ENCODE measurements around the gene CAMK2A. TPM values are rescaled to one million over a fixed set of nuclear protein-coding genes. Genes with fewer than 3 reads are reported as not detected.

CAMK2A gene
- total and polyA plus RNA-seq, 11 donors: 3.2 to 26.0 (median 15.2) TPM

DNA sequence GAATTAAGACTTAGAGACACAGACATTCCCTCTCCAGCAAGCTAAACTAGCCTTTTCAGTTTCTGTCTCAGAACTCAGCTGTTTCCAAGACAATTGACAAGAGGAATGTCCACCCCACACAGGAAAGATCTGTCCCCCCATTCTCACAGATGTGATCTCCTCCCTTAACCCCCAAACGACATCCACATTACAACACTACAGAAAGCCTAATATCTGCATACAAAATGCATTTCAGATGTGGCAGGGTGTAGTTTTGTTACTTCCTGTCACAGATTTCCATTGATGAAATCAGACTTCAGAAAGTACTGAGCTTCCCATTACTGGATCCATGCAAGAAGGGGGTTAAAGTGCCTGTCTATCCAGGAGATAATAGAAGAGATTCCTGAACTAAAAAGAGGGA lies 16.0 kb upstream of the CAMK2A start:
- ATAC-seq: no peak
- Histone ChIP-seq H3K4me3 (no peak overlapping the region), H3K27ac (peak overlapping the region in 1 of 12 donors; percentile 51), H3K36me3 (no peaks in the 10 kb centered on the region), H3K9me3 (no peaks in the 10 kb centered on the region), H3K4me1 (peaks cover 0 to 34% (median 9%) of the 10 kb centered on the region in 12 donors), H3K27me3 (peaks cover 0 to 32% (median 16%) of the 10 kb centered on the region in 9 donors)
- no peak for TF ChIP-seq POLR2A (IDR thresholded peaks at IDR 0.05)
- TF ChIP-seq, protein P1, sequence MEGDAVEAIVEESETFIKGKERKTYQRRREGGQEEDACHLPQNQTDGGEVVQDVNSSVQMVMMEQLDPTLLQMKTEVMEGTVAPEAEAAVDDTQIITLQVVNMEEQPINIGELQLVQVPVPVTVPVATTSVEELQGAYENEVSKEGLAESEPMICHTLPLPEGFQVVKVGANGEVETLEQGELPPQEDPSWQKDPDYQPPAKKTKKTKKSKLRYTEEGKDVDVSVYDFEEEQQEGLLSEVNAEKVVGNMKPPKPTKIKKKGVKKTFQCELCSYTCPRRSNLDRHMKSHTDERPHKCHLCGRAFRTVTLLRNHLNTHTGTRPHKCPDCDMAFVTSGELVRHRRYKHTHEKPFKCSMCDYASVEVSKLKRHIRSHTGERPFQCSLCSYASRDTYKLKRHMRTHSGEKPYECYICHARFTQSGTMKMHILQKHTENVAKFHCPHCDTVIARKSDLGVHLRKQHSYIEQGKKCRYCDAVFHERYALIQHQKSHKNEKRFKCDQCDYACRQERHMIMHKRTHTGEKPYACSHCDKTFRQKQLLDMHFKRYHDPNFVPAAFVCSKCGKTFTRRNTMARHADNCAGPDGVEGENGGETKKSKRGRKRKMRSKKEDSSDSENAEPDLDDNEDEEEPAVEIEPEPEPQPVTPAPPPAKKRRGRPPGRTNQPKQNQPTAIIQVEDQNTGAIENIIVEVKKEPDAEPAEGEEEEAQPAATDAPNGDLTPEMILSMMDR (IDR thresholded peaks at IDR 0.05): no peak
- DNase-seq: no peak
- 31 to 42% (median 37%) methylated on average over 1 of the region's 1 CpG for WGBS, 4 donors
- intact Hi-C loops (cut with DNase I): no loop called here

DNA sequence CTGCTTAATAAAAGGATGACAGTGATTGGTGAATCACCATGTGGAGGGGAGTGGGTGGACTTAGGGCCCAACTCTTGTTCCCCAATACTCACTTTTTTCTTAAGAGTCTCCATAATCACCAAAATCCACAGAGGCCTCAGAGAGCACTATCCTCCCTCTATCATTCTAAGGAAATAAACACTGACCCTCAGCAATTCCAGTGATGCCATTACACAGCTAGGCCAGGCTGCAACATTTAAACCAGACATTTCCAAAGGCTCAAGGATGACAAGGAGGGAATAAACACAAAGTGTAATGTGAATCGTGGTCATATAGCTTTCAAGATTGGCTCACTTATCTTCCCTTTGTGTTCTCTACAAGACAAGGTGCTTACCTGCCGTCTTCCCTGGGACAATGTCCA lies 15.5 kb upstream of the CAMK2A start:
- intact Hi-C loops (cut with DNase I): no loop called here
- no peak for DNase-seq
- ATAC-seq: no peak

DNA sequence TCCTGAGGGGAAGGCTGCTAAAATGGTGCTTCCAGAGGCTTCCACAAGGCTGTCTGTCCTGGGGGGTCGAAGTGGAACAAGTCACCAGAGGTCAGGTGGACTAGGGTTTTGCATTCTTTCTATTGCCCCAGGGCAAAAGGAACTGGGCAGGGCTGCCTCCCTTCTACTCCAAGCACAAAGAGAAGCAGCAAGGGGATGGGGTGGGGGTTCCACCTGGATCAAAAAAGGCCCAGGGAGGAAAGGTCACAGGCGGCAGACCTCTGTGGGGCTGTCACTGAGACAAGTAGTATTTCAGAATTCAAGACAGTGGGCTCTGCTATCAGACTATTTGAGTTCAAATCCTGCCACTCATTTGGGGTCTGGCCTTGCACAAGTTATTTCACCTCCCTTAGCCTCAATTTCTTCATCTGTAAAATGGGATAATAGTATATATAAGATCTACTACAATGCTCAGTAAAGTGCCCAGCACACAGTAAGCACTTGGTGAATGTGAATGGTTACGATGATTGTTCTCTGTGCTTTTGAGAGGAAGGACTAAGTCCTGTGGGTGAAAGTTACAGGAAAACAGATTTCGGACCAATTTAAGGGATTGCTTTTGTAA lies 15.0 kb upstream of the CAMK2A start:
- Histone ChIP-seq H3K4me3 (no peak overlapping the region), H3K27ac (peak overlapping the region in 5 of 12 donors; percentile 34 to 73 (median 46)), H3K36me3 (no peaks in the 10 kb centered on the region), H3K27me3 (peaks cover 0 to 32% (median 16%) of the 10 kb centered on the region in 9 donors), H3K9me3 (no peaks in the 10 kb centered on the region), H3K4me1 (peaks cover 0 to 34% (median 9%) of the 10 kb centered on the region in 12 donors)
- TF ChIP-seq, protein P1 (IDR thresholded peaks at IDR 0.05): no peak
- TF ChIP-seq POLR2A (IDR thresholded peaks at IDR 0.05): no peak
- WGBS, 4 donors: 79 to 89% (median 85%) methylated on average over 4 of the region's 4 CpGs
- ATAC-seq (no peak), DNase-seq (no peak)
- intact Hi-C loops (cut with DNase I): no loop called here

More for the DNA sequence above, 15.5 kb upstream of the CAMK2A start:
- 85 to 89% (median 86%) methylated on average over 2 of the region's 2 CpGs for WGBS, 4 donors
- H3K27ac ChIP-seq: peak overlapping the region in 1 of 12 donors; percentile 51
- H3K36me3 ChIP-seq: no peaks in the 10 kb centered on the region
- TF ChIP-seq, protein P1 (IDR thresholded peaks at IDR 0.05): no peak
- no peak for TF ChIP-seq POLR2A (IDR thresholded peaks at IDR 0.05)
- H3K9me3 ChIP-seq: no peaks in the 10 kb centered on the region
- no peak overlapping the region for H3K4me3 ChIP-seq
- peaks cover 0 to 32% (median 16%) of the 10 kb centered on the region in 9 donors for H3K27me3 ChIP-seq
- peaks cover 0 to 34% (median 9%) of the 10 kb centered on the region in 12 donors for H3K4me1 ChIP-seq

DNA sequence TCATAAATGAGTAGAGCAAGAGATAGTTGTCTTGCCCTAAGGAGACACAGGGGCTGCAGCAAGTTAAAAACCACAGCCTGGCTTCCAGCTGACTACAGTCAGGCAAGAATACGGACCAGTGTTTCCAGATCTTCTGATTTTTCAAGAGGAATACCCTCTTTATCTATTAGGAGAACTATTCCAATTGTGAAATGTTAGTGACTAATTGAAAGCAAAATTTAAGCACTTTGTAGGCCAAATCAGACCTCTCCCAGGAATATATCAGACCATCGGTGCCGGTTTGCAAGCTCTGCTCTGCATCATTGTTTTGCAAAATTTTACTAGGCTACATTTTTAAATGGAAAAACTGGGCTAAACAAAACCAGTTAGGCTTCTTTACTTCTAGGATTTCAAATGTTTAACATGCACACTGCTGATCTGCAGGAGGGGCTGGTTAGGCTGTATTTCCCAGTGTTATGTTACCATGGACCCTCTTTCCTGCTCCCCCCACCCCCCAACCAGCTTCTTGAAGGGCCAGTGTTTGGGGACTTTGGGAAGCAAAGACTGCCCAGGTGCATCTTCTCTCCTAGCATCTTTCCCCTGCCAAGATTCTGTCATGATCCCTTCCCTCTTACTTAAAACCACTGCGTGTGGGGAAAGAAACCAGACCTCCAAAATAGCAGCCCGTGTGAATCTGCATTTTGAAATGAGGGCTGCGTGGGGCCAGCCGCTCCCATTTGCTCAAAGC lies 14.2 kb upstream of the CAMK2A start:
- Histone ChIP-seq H3K4me3 (no peak overlapping the region), H3K36me3 (no peaks in the 10 kb centered on the region), H3K27ac (peak overlapping the region in 6 of 12 donors; percentile 13 to 73 (median 50)), H3K9me3 (no peaks in the 10 kb centered on the region), H3K27me3 (peaks cover 0 to 32% (median 16%) of the 10 kb centered on the region in 9 donors), H3K4me1 (peaks cover 0 to 34% (median 9%) of the 10 kb centered on the region in 12 donors)
- ATAC-seq: peak in 1 of 4 donors; percentile 10
- WGBS, 4 donors: 47 to 67% (median 59%) methylated on average over 7 of the region's 7 CpGs
- DNase-seq: no peak
- intact Hi-C loops (cut with DNase I): no loop called here
- TF ChIP-seq, protein P1 (IDR thresholded peaks at IDR 0.05): no peak
- TF ChIP-seq POLR2A (IDR thresholded peaks at IDR 0.05): no peak
